Measurements from ENCODE around the gene EPSTI1.

DNA sequence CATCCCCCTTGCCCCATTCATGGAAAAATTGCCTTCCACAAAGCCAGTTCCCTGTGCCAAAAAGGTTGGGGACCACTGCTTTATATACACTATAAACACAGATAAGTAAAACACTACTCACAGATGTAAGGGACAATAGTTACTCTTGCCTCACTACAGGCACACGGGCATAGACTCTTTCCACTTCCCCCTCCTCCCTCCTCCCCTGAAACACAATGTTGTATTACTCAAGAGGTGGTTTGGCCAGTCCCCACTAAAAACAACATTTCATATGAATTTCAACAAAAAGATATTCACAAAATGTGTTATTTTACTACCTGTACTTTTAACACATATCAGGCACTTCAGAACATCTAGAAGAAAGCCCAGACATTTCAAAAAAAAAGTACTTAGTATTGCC lies 45.1 kb downstream of the EPSTI1 start:
- TF ChIP-seq, protein P1, sequence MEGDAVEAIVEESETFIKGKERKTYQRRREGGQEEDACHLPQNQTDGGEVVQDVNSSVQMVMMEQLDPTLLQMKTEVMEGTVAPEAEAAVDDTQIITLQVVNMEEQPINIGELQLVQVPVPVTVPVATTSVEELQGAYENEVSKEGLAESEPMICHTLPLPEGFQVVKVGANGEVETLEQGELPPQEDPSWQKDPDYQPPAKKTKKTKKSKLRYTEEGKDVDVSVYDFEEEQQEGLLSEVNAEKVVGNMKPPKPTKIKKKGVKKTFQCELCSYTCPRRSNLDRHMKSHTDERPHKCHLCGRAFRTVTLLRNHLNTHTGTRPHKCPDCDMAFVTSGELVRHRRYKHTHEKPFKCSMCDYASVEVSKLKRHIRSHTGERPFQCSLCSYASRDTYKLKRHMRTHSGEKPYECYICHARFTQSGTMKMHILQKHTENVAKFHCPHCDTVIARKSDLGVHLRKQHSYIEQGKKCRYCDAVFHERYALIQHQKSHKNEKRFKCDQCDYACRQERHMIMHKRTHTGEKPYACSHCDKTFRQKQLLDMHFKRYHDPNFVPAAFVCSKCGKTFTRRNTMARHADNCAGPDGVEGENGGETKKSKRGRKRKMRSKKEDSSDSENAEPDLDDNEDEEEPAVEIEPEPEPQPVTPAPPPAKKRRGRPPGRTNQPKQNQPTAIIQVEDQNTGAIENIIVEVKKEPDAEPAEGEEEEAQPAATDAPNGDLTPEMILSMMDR (IDR thresholded peaks at IDR 0.05) = no peak
- TF ChIP-seq ZFX (IDR thresholded peaks at IDR 0.05; ENCODE audit: borderline replicate concordance) = no peak
